Fibroblast of lung (primary cell): ENCODE results near the gene SETBP1. TPM values are rescaled to one million over a fixed set of nuclear protein-coding genes. Genes with fewer than 3 reads are reported as not detected.

Experiments used
- DNase-seq, 2 donors: peaks; one replicate each; pipeline versions ENCODE4 v3.0.0 to v3.0.0-alpha.2; 2010; ENCODE audit warnings: low read depth in 2 of 2
- H2AFZ ChIP-seq: 2 replicates; pipeline ENCODE4 v1.5.1; 2012; ENCODE audit warnings: low read length, control low read depth, inconsistent platforms
- H3K27ac ChIP-seq: 2 replicates; pipeline ENCODE4 v1.5.1; 2011; ENCODE audit warnings: low read length, control low read depth; ENCODE audit not compliant: insufficient read depth
- H3K27me3 ChIP-seq: 2 replicates; pipeline ENCODE4 v1.5.1; 2011; ENCODE audit warnings: mild to moderate bottlenecking, low read length; ENCODE audit not compliant: control insufficient read depth, insufficient read depth
- H3K36me3 ChIP-seq: 2 replicates; pipeline ENCODE4 v1.5.1; 2011; ENCODE audit warnings: low read length; ENCODE audit not compliant: control insufficient read depth, insufficient read depth
- H3K4me1 ChIP-seq: 2 replicates; pipeline ENCODE4 v1.5.1; 2011; ENCODE audit warnings: low read length; ENCODE audit not compliant: control insufficient read depth, insufficient read depth; ENCODE audit errors: extremely low read depth
- H3K4me2 ChIP-seq: 2 replicates; pipeline ENCODE4 v1.5.1; 2011; ENCODE audit warnings: low read length, control low read depth; ENCODE audit not compliant: insufficient read depth; ENCODE audit errors: extremely low read depth
- H3K4me3 ChIP-seq, 4 experiments: fragments of 200-600 bp in 1 of 4; sonication (generic) in 1 of 4; replicated peaks in 1 of 4; 2 replicates each; pipeline ENCODE4 v1.5.1; 2011 to 2016; ENCODE audit warnings: low read length in 4 of 4, low read depth in 3 of 4, mild to moderate bottlenecking in 3 of 4, control low read depth in 2 of 4, inconsistent platforms in 1 of 4, mixed read lengths in 1 of 4; ENCODE audit not compliant: insufficient read depth in 1 of 4; ENCODE audit errors: control extremely low read depth in 1 of 4
- H3K79me2 ChIP-seq: 2 replicates; pipeline ENCODE4 v1.5.1; 2012; ENCODE audit warnings: mild to moderate bottlenecking, low read length, inconsistent platforms; ENCODE audit not compliant: control insufficient read depth, insufficient read depth
- H3K9ac ChIP-seq: 2 replicates; pipeline ENCODE4 v1.5.1; 2011; ENCODE audit warnings: mild to moderate bottlenecking, low read length, control low read depth; ENCODE audit not compliant: insufficient read depth
- H3K9me3 ChIP-seq: 2 replicates; pipeline ENCODE4 v1.5.1; 2012; ENCODE audit warnings: low read depth, low read length; ENCODE audit not compliant: control insufficient read depth, insufficient read depth
- H4K20me1 ChIP-seq: 2 replicates; pipeline ENCODE4 v1.5.1; 2011; ENCODE audit warnings: low read length; ENCODE audit not compliant: control insufficient read depth, insufficient read depth; ENCODE audit errors: extremely low read depth
- EZH2 ChIP-seq: IDR thresholded peaks from 2 replicates; pipeline ENCODE4 v1.5.1; 2012; ENCODE audit warnings: low read length, control low read depth, mild to moderate bottlenecking; ENCODE audit errors: missing control alignments
- polyA plus RNA-seq, 2 donors: library from polyadenylated mRNA; depleted of rRNA in 1 of 2; stranded (reverse) in 1 of 2; unstranded in 1 of 2; fragments of >200 nt; gene quantifications; 2 replicates each; pipeline ENCODE4 v1.2.1, GENCODE V29; 2011 to 2012; ENCODE audit warnings: missing spikeins in 1 of 2
- total RNA-seq: library from RNA; depleted of rRNA; stranded (reverse); fragments of >200 nt; gene quantifications from 2 replicates; pipeline ENCODE4 v1.2.1, GENCODE V29; 2014
- TF ChIP-seq, protein P1 (sequence below), 2 donors: IDR thresholded peaks in 1 of 2; conservative IDR thresholded peaks in 1 of 2; 1 replicate in 1 of 2; 2 replicates in 1 of 2; pipeline ENCODE4 v1.5.1; 2011 to 2012; ENCODE audit warnings: low read length in 2 of 2, control low read depth in 1 of 2, inconsistent platforms in 1 of 2, low read depth in 1 of 2, mild to moderate bottlenecking in 1 of 2

SETBP1 gene
- total and polyA plus RNA-seq, 2 donors (not counting 1 experiment from before 2014, with no cell fraction given): 4.5 to 5.4 TPM

DNA sequence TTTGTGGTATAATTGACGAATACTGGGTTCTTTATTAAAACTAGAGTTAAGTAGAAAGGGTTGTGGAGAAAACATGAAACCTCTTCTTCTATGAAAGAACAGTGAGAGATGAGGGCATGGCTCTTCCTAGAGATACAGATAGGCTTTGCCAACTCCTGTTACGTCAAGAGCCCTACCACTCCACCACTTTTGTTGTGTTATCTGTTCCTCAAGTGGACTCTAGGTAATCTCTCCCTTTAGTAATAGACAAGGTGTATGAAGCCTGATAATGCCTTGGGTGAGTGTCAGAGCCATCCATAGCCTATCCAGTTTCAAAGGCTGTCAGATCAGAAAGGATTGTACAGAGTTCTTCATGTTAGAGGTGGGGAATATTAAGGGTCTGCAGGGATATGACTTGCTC is 176.4 kb downstream of the SETBP1 start:
- TF ChIP-seq, protein P1, sequence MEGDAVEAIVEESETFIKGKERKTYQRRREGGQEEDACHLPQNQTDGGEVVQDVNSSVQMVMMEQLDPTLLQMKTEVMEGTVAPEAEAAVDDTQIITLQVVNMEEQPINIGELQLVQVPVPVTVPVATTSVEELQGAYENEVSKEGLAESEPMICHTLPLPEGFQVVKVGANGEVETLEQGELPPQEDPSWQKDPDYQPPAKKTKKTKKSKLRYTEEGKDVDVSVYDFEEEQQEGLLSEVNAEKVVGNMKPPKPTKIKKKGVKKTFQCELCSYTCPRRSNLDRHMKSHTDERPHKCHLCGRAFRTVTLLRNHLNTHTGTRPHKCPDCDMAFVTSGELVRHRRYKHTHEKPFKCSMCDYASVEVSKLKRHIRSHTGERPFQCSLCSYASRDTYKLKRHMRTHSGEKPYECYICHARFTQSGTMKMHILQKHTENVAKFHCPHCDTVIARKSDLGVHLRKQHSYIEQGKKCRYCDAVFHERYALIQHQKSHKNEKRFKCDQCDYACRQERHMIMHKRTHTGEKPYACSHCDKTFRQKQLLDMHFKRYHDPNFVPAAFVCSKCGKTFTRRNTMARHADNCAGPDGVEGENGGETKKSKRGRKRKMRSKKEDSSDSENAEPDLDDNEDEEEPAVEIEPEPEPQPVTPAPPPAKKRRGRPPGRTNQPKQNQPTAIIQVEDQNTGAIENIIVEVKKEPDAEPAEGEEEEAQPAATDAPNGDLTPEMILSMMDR (conservative IDR thresholded peaks at IDR 0.05 in 1 of 2, IDR thresholded peaks at IDR 0.05 in 1 of 2; ENCODE audit: low read depth in 1 of 2, low read length in 2 of 2): no peak
- no peak for TF ChIP-seq EZH2

DNA sequence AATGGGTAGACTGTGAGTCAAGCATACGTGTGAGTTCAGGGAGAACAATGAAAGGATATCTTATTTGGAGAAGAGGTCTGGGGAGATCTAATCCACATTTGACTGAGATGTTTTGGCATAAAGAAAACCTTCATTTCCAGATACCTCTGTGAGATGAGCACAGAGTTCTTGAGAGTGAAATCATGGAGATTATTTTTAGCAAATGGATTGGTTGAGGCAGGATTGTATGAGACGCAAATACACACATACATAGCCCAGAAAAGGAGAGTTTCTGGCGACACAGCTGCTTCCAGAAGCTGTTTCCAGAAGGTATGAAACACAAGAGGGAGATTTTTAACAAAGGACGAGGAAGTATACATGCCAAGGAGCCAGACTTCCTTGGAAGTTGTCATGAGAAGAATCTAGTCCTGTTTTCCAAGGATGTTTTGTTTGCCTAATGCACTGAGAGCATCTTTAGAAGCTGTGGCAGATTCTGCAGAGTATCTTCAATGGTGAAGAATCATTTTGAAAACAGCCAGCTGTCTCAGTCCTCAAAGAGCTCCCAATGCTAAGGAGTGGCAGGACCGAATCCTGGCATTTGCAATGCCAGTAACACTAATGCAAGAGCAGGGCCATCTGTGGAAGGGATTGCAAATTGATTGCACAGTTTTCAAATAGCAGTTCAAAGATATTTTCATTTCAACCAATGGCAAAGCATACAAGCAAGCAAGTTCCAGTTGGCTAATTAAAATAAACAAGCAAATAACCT is 177.2 kb downstream of the SETBP1 start:
- no peaks in the 10 kb centered on the region for H3K27me3 ChIP-seq

More for the DNA sequence above, 176.4 kb downstream of the SETBP1 start:
- no peak for DNase-seq
- H3K79me2 ChIP-seq: no peaks in the 10 kb centered on the region
- H2AFZ ChIP-seq: no peak overlapping the region
- no peak overlapping the region for H3K9ac ChIP-seq
- H3K27me3 ChIP-seq: no peaks in the 10 kb centered on the region
- no peak overlapping the region for H3K4me2 ChIP-seq
- no peaks in the 10 kb centered on the region for H3K4me1 ChIP-seq
- no peak overlapping the region for H3K4me3 ChIP-seq
- no peak overlapping the region for H3K27ac ChIP-seq
- H4K20me1 ChIP-seq: no peaks in the 10 kb centered on the region
- H3K36me3 ChIP-seq: no peaks in the 10 kb centered on the region
- no peaks in the 10 kb centered on the region for H3K9me3 ChIP-seq

DNA sequence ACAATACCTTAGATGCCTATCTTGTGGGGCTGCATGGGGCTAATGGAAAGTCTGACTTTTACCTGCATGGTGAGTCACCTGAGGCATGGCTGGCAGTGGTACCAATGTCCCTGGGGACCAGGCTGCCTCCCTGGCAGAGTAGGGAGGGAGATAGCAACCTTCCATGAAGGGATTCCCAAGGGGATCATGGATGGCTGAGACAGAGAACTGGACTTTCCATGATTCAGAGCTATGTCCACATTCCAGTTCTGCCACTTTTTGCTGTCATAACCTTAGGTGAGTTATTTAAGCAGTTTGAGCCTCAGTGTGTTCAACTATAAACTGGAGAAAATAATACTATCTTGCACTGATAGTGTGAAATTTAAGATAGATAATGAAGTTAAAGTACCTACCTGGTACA is 178.6 kb downstream of the SETBP1 start:
- H3K4me2 ChIP-seq: no peak overlapping the region
- no peaks in the 10 kb centered on the region for H3K79me2 ChIP-seq
- H3K36me3 ChIP-seq: no peaks in the 10 kb centered on the region
- H3K27me3 ChIP-seq: no peaks in the 10 kb centered on the region
- no peaks in the 10 kb centered on the region for H3K9me3 ChIP-seq
- TF ChIP-seq, protein P1 (conservative IDR thresholded peaks at IDR 0.05 in 1 of 2, IDR thresholded peaks at IDR 0.05 in 1 of 2; ENCODE audit: low read depth in 1 of 2, low read length in 2 of 2): no peak
- TF ChIP-seq EZH2: no peak
- H3K9ac ChIP-seq: no peak overlapping the region
- no peak overlapping the region for H3K4me3 ChIP-seq
- H3K27ac ChIP-seq: no peak overlapping the region
- no peak overlapping the region for H2AFZ ChIP-seq
- H3K4me1 ChIP-seq: no peaks in the 10 kb centered on the region
- H4K20me1 ChIP-seq: no peaks in the 10 kb centered on the region
- DNase-seq: no peak

More for the DNA sequence above, 177.2 kb downstream of the SETBP1 start:
- TF ChIP-seq, protein P1 (conservative IDR thresholded peaks at IDR 0.05 in 1 of 2, IDR thresholded peaks at IDR 0.05 in 1 of 2; ENCODE audit: low read depth in 1 of 2, low read length in 2 of 2): no peak
- TF ChIP-seq EZH2: no peak
- H4K20me1 ChIP-seq: no peaks in the 10 kb centered on the region
- no peaks in the 10 kb centered on the region for H3K4me1 ChIP-seq
- no peak for DNase-seq
- no peak overlapping the region for H3K9ac ChIP-seq
- no peaks in the 10 kb centered on the region for H3K36me3 ChIP-seq
- no peak overlapping the region for H3K4me3 ChIP-seq
- H2AFZ ChIP-seq: no peak overlapping the region
- no peaks in the 10 kb centered on the region for H3K9me3 ChIP-seq
- H3K79me2 ChIP-seq: no peaks in the 10 kb centered on the region
- no peak overlapping the region for H3K27ac ChIP-seq
- no peak overlapping the region for H3K4me2 ChIP-seq
